ENCODE measurements around the gene GAS7. TPM values are rescaled to one million over a fixed set of nuclear protein-coding genes. Genes with fewer than 3 reads are reported as not detected.

GAS7 gene
- total RNA-seq, 6 experiments from 2014 or later: 1.6 to 7.1 (median 2.7) TPM

DNA sequence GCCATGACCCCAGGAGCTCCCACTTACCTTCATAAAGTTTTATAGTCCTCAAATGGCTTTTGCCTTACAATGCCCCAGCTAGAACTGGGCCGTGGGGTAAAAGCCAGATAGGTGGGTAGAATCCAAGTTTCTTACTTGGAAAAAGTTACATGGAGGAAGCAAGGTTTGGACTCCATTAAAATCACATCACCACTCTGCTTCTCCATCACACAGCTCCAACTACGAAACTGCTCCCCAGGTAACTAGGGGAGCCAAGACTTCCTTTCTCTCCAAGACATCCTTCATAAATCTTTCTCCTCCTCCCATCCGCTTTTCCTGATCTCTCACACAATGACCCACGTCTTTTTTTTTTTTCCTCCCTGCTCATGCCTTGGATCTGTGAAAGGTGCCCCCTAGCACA is 162.5 kb downstream of the GAS7 start:
- 51% methylated on average over 4 of the region's 4 CpGs for WGBS (ENCODE audit: insufficient coverage, low coverage, low lambda C conversion rate, missing lambda C conversion rate)
- intact Hi-C loops (cut with DNase I): no loop called here
- Histone ChIP-seq H3K9me3 (no peaks in the 10 kb centered on the region), H3K36me3 (no peaks in the 10 kb centered on the region), H3K4me1 (no peaks in the 10 kb centered on the region), H3K4me3 (no peak overlapping the region), H3K27ac (no peak overlapping the region), H3K27me3 (no peaks in the 10 kb centered on the region)
- TF ChIP-seq CTCF (IDR thresholded peaks at IDR 0.05) (no peak), POLR2A (IDR thresholded peaks at IDR 0.05) (no peak)
- DNase-seq: no peak
- ATAC-seq: no peak

DNA sequence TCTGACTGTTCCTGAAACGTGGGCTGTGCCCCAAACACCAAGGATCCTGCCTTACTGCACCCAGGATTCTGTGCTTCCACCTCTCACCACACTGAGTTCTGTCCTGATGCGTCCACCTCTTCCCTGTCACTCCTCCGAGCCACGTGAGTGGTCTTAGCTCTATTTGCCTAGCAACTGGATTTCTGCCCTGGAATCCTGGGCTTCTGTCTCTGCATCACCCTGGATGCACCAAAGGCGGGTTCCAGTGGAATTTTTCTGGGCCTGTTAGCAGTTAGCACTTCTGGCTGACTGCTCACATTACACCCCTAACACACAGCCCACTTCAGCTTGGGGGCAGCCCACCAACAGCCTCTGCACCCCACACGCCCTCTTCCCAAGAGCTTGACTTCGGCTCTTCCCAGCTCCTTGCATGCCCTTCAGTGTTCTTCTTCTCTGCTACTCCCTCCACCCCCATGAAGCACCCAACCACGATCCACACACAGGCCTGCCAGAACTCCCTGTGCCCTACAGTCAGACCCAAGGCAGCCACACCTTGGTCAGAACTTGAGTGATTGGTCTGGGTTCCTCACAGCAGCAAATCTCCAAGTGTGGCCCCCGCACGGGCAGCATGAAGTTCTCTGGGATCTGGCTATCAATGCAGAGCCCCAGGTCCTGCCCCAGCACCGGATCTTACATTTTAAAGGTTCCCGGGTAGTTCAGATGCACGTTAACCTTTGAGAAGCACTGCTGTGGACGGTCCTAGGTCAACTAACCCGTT is 163.5 kb downstream of the GAS7 start:
- no peak overlapping the region for H3K27ac ChIP-seq
- no peaks in the 10 kb centered on the region for H3K36me3 ChIP-seq
- WGBS (ENCODE audit: insufficient coverage, low coverage, low lambda C conversion rate, missing lambda C conversion rate): 65% methylated on average over 12 of the region's 15 CpGs
- TF ChIP-seq CTCF (IDR thresholded peaks at IDR 0.05): no peak
- no peak for TF ChIP-seq POLR2A (IDR thresholded peaks at IDR 0.05)
- no peaks in the 10 kb centered on the region for H3K4me1 ChIP-seq
- DNase-seq (no peak), ATAC-seq (no peak)
- no peaks in the 10 kb centered on the region for H3K9me3 ChIP-seq
- H3K4me3 ChIP-seq: no peak overlapping the region
- no peaks in the 10 kb centered on the region for H3K27me3 ChIP-seq
- intact Hi-C loops (cut with DNase I): no loop called here

- DNase-seq (no peak), ATAC-seq (peak; percentile 42 to 72 (median 54))
- intact Hi-C loops (cut with DNase I): no loop called here
- 53% methylated on average over 8 of the region's 8 CpGs for WGBS (ENCODE audit: insufficient coverage, low coverage, low lambda C conversion rate, missing lambda C conversion rate)
- Histone ChIP-seq H3K27me3 (no peaks in the 10 kb centered on the region), H3K4me1 (no peaks in the 10 kb centered on the region), H3K27ac (no peak overlapping the region), H3K4me3 (no peak overlapping the region), H3K9me3 (no peaks in the 10 kb centered on the region), H3K36me3 (no peaks in the 10 kb centered on the region)
- no peak for TF ChIP-seq CTCF (IDR thresholded peaks at IDR 0.05)
- TF ChIP-seq POLR2A (IDR thresholded peaks at IDR 0.05): no peak
Observed at GRCh38 chr17:10033959-10034358, 164.4 kb downstream of the GAS7 start.

- no peaks in the 10 kb centered on the region for H3K9me3 ChIP-seq
- H3K4me1 ChIP-seq: no peaks in the 10 kb centered on the region
- DNase-seq: no peak
- TF ChIP-seq POLR2A (IDR thresholded peaks at IDR 0.05) (no peak), CTCF (IDR thresholded peaks at IDR 0.05) (no peak)
- intact Hi-C loops (cut with DNase I): no loop called here
- H3K4me3 ChIP-seq: no peak overlapping the region
- no peaks in the 10 kb centered on the region for H3K27me3 ChIP-seq
- H3K36me3 ChIP-seq: no peaks in the 10 kb centered on the region
- ATAC-seq: no peak
- 75% methylated on average over 4 of the region's 10 CpGs for WGBS (ENCODE audit: insufficient coverage, low coverage, low lambda C conversion rate, missing lambda C conversion rate)
- no peak overlapping the region for H3K27ac ChIP-seq
Observed at GRCh38 chr17:10033449-10033848, 165.0 kb downstream of the GAS7 start.
